GM08714 (cell line): ENCODE results near the gene IFT172.

Source experiments
- H3K4me3 ChIP-seq: fragments of 200-500 bp; sonication (Bioruptor generic); 2 replicates; pipeline ENCODE4 v1.5.1; 2014; ENCODE audit warnings: mild to moderate bottlenecking, low read length, inconsistent platforms
- ZNF274 ChIP-seq: IDR thresholded peaks from 2 replicates; pipeline ENCODE4 v1.6.1; 2012; ENCODE audit warnings: mild to moderate bottlenecking, low read depth, low read length

The IFT172 gene

GRCh38 chr2:27421660-27422250, 67.8 kb downstream of the IFT172 start:
- no peak overlapping the region for H3K4me3 ChIP-seq
- no peak for TF ChIP-seq ZNF274

- TF ChIP-seq ZNF274, result no peak
- H3K4me3 ChIP-seq, result no peak overlapping the region
These were observed 68.5 kb downstream of the IFT172 start for GRCh38 chr2:27420996-27421395.

DNA sequence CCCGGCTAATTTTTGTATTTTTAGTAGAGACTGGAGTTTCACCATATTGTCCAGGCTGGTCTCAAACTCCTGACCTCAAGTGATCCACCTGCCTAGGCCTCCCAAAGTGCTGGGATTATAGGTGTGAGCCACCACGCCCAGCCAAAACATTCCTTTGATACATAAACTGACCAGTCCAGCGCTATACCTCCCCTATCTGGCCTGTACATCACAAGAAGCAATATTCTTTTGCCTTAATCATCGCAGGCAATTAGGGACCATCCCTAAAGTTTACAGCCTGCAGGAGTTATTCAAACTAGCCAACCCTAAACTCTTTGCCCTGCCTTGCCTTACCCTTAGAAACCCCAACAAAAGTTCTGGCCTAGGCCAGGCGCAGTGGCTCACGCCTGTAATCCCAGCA, 73.4 kb downstream of the IFT172 start:
- H3K4me3 ChIP-seq, result no peak overlapping the region
- TF ChIP-seq ZNF274, result no peak

- H3K4me3 ChIP-seq, result no peak overlapping the region
- TF ChIP-seq ZNF274, result no peak
These were observed 77.0 kb downstream of the IFT172 start for GRCh38 chr2:27412419-27413152.

DNA sequence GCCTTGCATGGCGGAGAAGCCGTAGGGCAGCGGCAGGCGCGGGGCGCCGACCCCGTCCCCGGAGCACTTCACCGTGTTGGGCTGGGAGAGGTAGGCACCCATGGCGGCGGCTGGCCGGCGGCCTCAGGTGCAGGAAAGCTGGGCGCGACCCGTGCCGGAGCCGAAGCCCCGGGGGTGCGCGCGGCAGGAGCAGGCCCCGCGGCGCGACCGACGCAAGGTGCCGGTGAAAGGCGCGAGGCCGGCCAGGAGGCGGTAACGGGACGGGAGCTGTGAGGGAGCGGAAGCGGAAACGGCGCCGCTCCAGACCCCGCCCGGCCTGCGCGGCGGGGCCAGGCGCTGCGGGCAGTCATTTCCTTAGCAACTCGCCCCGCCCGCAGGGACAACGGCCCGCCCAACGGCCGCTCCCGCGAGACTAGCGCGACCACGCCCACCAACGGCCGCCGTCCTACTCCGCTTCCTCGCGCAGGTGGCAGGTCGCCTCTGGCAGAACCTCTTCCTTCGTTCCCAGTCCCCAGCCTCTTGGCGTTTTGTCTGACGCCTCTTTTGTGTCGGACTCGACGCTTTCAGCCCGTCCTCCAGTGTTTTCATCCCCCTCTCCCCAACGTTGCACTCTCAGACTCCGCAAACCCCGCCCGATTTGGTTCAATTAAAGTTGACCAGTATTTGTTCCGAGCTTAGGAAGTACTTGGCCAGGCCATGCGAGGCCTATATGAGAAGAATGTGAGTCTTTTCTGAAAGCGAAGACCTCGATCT, 80.0 kb downstream of the IFT172 start, which contains the start of gene PPM1G:
Gene PPM1G, minus strand, starts transcription at position 271 of the 753 bp plus-strand sequence. Its CDS starts 169 bp downstream, at position 102.
- H3K4me3 ChIP-seq, result peak within 1 kb of the TSS; percentile 90
- no peak for TF ChIP-seq ZNF274

DNA sequence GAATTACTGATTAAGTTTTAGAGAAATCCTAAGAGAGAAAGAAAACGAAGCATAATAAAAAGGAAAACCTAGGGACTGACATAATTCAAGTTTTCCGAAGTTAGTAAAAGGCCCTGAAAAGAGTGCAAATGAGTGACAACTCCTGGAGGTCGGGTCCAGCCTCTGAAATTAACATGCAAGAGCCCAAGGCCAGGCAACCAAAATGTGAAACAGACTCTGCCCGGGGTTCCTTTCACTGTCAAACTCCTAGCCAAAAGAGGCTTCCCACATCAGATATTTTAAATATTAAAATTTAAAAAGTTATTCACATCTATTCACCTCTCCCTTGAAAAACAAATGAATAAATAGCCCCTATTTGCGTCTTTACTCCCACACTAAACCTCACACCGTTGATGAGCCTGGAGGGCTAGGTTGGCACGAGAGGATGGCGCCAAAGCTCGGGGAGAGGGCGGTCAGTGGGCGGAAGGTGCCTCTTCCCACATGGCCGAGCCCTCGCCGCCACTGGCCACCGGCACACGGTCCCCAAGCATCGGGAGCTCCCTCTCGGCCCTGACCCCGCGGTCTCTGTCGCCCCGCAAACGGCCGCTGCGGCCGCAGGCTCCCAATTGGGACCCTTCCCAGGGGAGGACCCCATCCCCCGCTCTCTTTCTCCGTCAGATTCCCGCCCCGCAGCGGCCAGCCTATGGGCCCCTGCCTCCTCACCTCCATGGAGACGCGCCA, 80.8 kb downstream of the IFT172 start:
- TF ChIP-seq ZNF274, result no peak
- peak overlapping the region; percentile 90 for H3K4me3 ChIP-seq

DNA sequence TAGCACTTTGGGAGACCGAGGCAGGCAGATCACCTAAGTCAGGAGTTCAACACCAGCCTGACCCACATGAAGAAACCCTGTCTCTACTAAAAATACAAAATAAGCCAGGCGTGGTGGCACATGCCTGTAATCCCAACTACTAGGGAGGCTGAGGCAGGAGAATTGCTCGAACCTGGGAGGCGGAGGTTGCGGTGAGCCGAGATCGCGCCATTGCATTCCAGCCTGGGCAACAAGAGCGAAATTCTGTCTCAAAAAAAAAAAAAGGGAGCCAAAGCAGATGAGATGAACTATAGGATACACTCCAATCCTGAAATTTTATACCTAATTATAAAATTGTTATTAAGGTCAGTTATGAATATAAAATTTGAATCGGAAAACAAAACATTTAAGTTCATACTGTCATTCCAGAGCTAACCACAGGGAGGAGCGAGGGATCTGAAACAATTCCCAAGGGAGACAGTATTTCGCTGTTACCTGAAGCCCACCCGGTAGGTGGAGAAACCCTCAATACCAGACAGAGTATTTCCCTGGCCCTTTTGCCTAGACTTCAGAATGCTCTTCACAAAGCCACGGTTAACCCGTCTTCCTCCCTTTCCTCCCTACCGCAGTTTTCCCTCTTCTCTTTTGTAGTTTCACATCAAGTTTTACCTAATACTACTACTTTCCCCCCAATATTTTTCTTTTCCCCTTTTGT, 81.6 kb downstream of the IFT172 start:
- no peak for TF ChIP-seq ZNF274

GRCh38 chr2:27400348-27401135, 89.0 kb downstream of the IFT172 start:
- H3K4me3 ChIP-seq, result no peak overlapping the region
- TF ChIP-seq ZNF274, result no peak

More for the DNA sequence above, 81.6 kb downstream of the IFT172 start:
- H3K4me3 ChIP-seq, result peak overlapping the region; percentile 90

DNA sequence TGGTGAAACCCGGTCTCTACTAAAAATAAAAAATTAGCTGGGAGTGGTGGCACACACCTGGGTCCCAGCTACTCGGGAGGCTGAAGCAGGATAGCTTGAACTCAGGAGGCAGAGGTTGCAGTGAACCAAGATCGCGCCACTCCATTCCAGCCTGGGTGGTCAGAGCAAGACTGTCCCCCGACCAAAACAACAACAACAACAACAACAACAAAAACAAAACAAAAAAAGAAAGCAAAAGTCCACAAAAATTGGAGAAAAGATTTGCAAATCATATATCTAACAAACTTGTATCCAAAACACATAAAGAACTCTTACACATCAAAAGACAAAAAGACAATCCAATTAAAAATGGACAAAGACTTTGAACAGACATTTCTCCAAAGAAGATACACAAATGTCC, 90.6 kb downstream of the IFT172 start:
- no peak for TF ChIP-seq ZNF274

More for the DNA sequence above, 90.6 kb downstream of the IFT172 start:
- H3K4me3 ChIP-seq, result no peak overlapping the region
